M059J (cell line): ENCODE results near the gene CCDC102A. TPM values are rescaled to one million over a fixed set of nuclear protein-coding genes. Genes with fewer than 3 reads are reported as not detected.

Experiments used
- DNase-seq: peaks from one replicate; pipeline ENCODE4 v3.0.0-alpha.2; 2012; ENCODE audit warnings: low read depth
- total RNA-seq: library from RNA; depleted of rRNA; stranded (reverse); fragments of >200 nt; shearing (Covaris generic); gene quantifications from 2 replicates; pipeline ENCODE4 v1.2.3, GENCODE V29; 2014

The CCDC102A gene
- total RNA-seq, 1 experiment from 2014 or later = 16.8 TPM

DNA sequence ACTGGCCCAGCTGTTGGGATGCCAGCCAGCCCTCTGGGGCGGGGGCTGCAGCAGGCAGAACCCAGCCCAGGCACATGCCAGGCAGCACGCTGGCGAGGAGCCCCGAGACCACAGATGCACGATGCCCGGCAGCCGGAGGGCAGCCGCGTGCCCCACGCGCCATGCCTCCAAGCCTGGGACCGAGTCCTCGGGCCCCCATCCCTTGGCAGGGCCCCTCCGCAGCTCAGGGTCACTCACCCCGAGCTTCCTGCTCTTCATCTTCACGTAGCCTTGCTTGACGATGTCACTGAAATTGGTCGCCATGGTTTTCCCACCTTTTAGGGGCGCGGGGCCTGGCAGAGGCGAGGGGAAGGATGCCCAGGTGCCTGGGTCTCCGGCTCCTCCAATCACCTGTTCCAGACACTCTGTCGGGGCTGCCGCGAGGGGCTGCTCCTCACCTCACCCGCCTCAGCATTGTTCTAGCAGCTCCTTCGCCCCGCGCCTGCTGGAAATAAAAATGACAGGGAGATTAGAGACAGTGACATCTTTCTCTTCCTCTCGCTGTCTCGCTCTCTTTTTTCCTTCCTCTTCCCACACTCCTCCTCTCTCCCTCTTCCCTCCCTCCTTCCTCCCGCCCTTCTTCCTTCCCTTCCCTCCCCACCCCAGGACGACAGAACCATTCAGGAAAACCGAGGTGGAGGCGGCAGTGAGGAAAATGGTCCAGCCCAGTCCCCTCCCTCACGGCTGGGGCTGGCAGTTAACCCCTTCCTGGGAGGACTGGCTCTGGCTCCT is 57.0 kb downstream of the CCDC102A start:
- DNase-seq = peak; percentile 52

DNA sequence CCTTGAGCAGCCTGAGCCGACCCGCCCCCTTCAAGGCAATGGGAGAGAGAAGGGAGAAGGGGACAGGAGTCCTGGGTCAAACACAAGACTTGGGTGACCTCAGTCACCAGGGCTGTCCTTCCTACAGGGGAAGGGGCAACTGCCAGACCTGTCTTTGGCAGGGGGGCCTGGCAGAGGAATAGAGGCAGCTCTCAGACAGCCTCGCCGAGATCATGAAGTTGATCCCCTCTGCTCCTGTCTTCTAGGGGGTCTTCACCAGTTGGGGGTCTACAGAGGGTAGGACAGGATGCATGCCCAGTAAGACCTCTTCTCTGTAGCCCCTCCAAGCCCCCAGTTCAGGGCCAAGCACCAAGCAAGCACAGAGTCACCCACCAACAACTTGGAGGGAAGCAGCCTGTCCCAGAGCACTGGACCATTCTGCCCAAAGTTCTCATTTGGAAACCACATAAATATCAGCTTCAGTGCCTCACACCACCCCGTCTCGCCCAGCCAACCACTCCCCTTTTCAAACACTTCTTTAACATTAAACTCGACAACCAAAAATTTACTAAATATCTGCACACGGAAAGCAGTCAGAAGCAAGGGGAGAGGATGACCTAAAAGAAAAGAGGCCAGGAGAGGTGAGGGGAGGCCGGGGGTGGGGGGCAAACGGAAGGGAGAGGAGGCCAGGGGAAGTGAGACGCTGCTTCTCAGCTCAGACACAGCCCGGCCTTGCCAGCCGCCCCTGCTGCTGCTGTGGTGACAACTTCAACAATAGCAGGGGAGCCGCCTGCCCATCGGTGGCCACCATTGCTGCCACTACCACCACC is 57.8 kb downstream of the CCDC102A start:
- no peak for DNase-seq

DNA sequence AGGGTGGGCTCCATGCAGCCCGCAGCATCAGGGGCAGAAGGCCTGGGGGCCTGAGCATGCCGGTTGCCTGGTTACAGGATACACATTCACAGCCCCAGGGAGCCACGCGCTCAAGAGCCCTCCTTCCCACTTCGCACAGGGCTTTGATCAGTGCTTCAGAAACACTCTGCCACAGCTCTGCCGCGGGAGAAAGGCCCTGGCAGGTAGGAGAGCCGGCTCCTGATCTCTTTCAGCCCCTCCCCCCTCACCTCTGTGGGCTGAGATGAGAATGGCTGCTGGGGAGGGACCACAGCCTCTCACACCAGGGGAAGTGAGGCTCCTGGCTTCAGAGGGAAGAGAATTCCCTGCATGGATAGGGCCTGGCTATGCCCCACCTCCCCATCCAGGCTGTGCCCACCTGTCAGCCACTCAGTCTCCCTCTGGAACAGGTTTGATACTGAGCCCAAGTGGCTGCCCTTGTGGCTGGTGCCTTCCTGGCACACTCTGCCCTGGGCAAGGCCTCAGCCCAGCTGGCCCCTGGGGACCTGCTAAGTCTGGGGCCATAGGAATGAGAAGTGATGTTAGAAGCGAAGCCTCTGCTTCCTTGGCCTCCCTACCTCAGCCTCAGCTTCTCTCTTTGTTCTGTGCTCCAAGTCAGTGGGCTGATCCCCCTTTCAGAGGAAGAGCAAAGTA is 58.7 kb downstream of the CCDC102A start:
- no peak for DNase-seq

DNA sequence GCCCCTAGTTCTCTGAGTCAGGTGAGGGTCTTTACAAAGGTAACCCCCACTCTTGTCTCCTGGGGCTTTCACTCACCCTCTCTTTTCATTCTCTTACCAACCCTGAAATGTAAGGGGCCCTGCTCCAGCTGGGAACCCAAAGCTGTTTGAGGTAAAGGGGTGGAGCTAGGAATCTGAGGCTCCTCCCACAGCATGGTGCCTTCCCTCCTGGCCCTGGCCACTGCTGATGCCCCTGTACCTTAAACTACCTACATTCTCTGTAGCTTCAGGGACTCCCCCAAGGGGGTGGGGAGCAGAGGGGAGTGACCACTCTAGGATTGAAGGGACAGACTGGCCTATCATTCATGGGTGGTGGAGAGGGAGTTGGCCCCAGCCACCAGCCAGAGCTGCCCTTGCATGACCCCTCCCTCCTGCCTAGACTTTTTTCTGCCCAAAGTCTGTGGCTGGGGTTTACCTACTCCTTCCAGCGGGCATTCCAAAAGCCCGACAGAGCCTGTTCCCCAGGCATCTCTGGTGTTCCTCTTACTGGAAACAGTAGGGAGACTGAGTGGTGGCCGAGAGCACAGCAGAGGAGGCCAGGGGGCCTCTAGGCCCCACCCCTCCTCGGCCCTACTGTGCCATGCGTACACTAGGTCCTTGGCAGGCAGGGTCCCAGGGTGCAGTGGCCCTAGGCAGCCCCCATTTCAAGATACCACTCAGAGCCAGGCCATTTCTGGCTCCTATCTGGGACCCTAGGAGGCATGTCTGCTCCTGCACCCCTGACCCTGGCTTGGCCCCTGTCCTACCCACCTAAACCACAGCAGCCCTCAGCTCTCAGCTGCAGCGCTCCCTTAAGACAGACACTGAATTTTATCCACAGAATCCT is 59.6 kb downstream of the CCDC102A start:
- no peak for DNase-seq

DNA sequence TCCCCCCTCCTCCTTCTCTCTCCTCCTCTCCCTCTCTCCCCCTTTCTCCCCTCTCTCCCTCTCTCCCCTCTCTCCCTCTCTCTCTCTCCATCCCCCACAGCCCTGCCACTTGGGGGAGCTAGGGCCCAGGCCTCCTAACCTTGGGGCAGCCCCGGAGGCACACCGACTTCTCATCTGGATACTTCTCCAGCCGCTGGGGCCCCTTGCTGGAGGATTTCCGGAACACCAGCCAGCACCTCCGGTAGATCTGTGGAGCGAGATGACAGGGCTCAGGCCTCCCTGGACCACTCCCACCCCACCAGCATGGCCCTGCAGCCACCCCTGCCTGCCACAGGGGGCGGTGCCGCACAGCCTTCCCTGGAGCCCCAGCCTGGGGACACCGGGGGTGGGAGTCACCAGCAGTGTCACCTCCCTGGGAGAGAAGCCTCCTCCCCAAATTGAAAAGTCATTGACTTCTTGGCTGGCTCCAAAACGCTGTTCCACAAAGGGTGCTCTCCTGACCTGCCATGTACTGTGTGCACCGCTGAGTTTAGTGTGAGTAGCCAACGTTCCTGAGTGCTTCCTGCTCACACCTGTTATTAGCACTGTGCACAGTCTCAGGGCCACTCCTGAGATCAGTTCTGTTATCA is 60.5 kb downstream of the CCDC102A start:
- DNase-seq = peak; percentile 28

DNA sequence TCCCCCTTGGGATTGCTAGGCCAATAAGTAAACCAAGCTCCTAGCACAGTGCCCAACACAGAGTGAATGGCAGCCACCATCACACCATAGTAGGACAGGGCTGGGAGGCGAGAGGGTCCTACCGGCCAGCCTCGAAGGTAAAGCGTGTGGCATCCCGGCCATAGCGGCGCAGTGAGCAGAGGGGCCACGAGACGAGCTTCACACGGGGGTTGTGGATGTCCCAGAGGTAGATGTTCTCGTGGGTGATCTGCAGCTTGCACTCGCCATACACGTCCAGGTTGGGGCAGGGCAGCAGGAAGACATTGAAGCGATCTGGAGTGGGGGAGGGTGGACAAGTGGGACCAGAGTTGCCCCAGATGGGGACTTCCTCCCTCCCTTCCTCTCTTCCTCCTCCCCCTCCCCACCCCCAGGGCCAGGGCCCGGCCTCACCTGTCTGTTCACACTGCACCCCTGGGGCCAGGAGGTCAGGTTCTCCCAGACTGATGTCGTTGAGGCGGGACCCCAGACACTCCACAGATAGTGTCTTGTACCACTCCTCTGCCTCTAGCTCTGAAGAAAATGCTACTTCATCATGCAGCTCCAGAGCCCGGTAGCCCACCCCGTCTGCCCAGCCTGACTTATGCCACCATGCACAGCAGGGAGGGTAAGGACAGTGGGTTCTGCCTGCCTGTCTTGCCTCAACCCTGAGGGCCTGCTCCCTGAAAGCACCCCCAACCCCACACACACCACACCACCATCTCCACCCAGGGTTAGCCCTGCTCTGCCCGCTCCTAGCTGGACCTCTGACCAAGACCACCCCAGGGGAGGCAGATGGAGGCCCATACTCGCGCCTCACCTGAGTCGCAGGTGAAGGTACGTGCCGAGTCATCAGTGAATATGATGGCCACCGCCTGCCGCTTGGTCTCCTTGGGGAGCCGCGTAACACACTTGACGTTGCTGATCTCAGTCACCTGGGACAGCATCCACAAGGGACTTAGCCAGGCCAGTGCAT is 61.4 kb downstream of the CCDC102A start:
- no peak for DNase-seq

DNA sequence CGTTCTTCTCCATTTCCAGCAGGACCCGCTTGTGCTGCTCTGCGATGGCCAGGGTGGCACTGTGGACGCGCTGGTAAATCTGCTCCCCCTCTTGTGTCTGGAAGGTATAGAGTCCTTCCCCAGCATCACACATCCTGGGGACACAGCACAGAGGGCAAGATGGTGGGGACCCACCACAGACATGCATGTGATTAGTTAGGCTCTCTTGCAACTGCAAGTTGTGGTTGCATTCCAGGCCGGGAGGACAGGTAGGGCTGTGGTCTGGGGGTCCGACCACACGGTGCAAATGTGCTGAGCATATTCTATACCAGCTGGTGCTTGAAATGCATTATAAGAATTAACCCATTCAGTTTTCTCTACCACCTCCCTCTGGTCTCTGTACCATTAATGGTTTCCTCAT is 62.5 kb downstream of the CCDC102A start:
- DNase-seq = no peak

DNA sequence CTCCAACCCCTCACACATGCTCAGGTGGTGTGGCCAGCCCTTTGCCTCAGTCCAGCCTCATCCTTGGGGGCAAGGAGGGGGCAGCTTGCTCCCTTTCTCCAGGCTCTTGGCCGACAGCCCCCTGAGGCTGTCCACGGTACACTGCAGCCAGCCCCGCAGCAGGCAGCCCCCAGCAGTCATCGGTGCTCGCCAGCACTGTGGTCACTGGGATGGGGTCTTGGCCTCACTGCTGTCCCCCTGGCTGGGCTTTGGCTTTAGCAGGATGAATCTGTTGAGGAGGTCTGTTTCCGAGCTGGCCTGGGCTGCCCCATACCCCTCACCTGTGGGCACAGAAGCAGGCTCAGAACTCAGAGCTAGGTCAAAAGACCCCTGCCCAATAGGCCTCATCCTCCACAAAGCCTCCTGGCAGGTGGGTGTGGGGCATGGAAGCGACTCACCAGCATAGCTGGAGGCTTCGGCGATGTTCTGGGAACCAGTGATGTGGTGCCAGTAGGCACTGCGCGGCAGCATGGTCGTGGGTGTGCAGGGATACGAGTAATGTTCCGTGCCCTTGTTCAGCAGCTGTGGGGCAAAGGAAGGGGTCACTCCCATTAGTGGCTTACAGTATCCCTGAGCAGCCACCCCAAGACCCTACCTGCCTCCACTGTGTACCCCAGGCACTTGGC is 63.1 kb downstream of the CCDC102A start:
- DNase-seq = no peak

DNA sequence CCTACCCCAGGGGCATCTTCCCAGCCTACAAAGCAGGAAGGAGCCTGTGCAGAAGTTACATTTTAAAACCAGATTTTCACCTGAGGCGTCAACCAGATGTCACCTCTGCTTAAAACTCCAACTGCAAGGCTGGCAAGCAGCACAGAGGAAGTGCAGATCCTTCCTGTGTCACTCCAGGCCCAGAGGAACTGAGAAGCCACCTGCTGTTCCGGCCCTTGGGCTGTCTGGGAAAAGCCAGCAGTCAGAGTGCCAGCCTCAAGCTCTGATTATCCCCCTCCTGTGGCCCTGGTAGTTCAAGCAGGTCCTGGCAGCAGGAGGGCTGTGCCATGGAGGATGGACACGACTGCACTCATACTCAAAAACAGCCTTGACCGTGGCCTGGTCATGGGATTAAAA is 63.7 kb downstream of the CCDC102A start:
- peak; percentile 32 for DNase-seq

DNA sequence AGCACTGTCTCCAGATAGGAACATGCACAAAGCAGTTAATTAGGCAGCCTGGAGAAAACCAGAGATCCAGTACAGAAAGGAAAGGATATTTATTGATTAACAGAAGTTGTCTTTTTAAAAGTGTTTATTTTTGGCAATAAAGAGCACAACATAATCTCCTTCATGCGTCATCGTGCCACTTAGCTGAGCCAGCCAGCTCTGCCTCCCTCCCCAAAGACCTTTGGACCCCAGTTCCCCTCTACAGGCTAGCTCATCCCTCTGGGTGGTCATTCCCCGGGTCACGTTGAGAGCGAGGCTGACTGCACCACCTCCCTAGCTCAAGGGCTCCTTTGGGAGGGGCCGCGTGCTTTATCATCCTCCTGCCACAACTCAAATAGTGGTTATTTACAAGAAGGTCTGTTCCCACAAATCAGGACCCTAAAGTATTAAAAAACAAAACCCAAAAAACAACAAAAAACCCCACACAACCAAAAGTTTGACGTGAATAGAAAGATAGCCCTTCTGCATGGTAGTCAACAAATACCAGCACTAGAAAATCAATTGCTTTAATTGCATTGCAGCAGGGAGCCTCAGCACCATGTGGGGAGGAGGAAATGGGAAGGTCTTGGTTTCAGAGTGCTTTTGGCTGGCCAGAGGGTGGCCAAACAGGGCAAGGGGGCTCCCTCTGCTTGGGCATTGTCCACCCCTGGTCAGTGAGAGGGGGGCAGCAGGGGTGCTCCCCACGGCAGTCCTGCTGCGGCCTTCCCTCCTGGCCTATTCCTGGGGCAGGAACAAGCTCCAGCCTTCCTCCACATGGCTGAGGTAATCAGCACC is 64.3 kb downstream of the CCDC102A start:
- no peak for DNase-seq

DNA sequence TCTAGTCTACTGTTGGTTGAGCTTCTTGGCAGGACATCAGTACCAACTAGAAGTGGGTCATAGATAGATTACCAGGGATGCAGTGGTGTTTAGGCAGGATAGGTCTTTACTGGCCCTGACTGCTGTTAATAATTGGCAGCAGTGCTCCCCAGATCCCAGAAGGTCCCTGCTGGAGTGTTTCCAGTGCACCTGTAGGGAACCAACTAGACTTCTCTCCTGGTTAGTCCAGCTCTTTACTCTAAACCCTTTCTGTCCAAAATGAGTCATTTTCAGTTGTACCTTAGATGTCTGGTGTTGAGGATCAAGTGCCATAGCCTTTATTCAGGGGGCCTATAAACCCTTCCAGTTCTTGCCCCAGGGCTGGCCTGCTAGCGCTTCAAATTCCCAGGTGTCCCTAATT is 65.2 kb downstream of the CCDC102A start:
- DNase-seq = no peak

DNA sequence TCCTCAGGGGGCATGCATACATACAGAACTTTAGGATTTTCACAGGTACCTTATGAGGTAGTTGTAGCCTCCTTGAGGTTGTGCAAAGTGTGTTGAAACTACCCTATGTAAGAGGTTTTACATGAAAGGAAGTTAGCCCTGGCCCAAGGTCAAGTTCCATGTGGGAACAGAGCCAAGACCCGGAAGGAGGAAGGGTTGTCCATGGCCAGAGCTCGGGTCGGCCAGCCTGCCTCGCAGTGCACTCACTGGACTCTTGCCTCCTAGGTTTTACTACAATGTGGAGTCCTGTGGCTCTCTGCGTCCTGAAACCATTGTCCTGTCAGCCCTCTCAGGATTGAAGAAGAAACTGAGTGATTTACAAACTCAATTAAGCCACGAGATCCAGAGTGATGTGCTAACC is 65.7 kb downstream of the CCDC102A start:
- no peak for DNase-seq

DNA sequence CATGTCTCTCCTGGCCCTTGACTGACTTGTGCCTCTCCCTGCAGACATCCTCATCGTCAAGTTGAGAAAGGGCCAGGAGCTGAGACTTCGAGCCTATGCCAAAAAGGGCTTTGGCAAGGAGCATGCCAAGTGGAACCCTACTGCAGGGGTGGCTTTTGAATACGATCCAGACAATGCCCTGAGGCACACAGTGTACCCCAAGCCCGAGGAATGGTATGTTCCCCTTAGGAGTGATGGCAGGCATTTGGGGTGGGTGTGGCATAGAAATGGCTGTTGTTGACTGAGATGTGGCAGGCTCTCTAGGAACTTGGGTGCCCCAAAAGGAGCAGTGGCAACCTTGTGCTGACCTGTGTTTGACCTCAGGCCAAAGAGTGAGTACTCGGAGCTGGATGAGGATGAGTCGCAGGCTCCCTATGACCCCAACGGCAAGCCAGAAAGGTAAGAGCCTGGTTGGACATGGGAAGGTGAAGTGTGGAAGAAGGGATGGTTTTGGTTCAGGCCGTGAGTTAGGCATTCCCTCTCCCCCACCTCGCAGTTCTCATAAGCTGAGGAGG is 66.4 kb downstream of the CCDC102A start:
- no peak for DNase-seq

DNA sequence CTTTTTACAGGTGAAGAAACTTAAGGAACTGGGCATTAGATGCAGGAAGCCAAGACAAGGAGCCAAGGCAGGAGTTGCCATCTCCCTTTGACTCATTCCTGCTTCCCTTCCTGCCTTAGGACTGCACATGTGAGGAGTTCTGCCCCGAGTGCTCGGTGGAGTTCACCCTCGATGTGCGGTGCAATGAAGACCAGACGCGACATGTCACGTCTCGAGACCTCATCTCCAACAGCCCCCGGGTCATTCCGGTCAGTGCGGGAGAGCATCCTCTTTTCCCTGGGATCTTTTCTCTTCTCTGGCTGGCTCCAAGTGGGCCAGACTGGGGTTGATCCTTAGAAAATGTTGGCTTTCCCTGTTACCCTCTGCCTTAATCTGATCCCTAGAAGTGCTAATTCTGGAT is 67.3 kb downstream of the CCDC102A start:
- no peak for DNase-seq

DNA sequence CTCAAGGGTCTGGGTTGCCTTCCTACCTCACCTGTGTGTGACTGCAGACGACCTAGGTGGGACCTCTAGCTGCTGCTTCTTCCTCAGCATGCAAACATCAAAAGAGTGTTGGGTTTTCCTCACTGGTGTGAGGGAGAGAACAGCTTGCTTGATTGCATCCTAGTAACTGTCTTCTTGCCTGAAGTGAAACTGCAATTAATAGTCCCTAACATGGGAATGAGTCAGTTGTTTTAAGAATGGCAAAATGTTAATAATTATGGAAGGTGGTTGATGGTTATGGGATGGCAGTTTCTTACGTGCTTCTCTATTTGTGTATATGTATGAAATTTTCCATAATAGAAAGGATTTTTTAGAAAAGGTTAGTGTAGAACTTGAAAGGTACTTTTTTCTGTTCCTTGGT is 68.0 kb downstream of the CCDC102A start:
- DNase-seq = no peak

DNA sequence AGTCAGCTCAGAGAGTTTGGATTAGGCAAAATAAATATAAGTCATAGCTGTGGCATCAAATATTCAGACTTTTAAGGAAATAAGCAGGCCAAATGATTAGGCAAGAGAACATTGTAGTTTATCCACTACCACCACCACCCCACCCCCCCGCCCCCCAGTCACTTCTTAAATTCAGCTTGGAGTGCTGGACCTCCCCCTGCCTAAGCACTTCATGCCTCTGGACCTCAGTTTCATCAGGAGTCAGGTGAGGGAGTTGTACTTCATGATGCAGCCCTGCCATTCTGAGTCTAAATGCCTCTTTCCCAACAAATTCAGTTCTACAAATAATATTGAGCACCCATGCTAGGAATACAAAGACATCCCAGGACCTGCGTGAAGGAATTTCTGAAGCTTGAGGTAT is 71.8 kb downstream of the CCDC102A start:
- DNase-seq = no peak

DNA sequence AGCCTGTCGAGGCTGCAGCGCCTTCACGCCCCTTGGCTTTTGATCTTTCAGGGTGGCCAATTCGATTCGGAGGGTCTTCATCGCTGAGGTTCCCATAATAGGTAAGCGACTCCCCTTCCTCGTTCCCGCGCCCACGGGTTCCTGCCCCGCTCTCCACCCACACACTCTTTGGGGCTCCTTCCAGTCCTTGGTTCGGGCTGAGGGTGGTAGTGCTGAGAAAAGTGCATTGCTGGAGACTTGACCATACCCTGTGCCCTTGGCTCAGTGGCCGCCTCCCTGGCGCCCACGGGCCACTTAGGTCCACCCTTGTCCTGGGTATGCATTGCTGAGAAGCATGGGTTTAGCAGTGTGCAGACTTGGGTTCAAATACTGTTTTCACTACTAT is 73.4 kb downstream of the CCDC102A start:
- peak; percentile 13 for DNase-seq
